Measurements from ENCODE around the gene ZBTB45.

ZBTB45 gene

DNA sequence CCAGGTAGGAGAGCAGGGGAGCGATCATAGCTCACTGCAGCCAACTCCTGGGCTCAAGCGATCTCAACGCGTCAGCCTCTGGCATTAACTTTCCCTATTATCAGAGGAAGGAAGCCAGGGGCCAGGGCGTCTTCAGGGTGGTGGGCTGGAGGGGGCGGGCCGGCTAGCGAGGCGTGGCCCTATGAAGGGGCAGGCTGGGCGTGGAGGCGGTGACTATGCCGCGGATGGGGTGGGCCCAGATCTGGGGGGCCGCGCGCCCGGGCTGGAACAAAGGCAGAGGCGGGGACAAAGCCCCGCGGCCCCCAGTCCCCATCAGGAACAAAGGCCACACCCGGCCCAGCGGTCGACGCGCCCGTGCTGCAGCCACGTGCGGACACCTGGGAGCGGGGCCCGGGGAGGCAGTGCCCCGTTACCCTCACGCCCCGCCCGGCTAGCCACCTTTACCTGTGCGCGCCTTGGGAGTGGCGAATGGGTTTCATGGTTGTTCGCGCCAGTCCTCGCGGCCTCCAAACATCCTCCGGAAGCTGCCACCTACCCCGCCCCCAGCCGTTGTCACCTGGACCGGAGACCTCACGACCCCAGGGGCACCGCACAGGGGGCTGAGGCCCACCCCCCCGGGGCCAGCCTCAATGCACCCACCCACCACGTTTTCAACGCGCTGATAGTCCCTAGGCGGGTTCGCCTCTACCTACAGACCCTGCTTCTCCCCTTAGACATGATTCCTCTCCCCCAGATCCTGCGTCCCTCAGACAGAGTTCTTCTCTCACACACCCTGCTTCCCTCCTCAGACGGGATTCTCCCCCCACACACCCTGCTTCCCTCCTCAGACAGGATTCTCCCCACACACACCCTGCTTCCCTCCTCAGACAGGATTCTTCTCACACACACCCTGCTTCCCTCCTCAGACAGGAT, 18.9 kb upstream of the ZBTB45 start:
- peak; percentile 44 for DNase-seq

- no peak for DNase-seq
These were observed 17.5 kb upstream of the ZBTB45 start for GRCh38 chr19:58536852-58537798.

DNA sequence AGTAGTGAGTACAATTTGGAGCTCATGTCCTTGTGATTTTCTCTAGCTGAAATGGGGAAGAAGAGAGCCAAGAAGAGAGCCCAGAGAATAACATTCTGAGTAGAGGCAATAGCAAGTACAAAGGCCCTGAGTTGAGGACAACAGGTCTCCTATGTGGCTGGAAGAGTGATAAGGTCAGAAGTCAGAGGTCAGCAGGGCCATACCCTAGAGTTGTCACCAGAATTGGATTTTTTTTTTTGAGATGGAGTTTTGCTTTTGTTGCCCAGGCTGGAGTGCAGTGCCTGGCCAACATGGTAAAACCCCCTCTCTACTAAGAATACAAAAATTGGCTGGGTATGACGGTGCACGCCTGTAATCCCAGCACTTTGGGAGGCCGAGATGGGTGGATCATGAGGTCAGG, 16.2 kb upstream of the ZBTB45 start:
- no peak for DNase-seq

DNA sequence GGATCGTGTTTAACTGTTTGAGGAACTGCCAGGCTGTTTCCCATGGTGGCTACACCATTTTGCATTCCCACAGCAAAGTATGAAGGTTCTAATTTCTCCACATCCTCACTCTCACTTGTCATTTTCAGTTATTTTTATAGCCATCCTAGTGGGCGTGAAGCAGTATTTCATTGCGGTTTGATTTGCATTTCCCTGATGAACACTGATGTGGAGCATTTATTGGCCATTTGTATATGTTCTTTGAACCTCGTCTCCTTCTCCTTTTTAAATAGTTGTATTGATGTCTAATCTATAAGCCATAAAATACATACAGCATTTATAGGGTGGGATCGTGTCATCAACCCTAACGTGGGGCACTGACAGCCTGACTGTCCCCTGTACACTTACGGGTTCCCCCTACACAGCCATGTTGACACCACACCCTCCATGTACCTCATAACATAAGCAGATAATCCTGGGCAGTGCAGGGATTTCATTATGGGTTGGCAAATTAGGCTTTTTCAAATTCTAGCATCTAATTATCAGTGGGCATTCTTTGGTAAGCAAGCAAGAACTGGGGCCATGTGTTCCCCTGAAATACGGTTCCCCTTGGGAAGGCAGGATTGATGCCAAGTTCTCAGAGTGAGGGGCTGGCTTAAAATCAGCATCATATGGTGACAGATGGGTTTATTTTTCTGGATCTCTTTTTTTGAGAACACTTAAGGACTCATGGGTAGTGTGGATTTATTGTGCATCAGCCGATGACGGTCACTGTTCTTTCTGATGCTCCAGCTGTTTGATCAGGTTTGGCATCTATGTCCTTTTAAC, 11.6 kb upstream of the ZBTB45 start:
- no peak for DNase-seq

GRCh38 chr19:58529405-58529804, 9.8 kb upstream of the ZBTB45 start:
- DNase-seq, result no peak

GRCh38 chr19:58522709-58523108, 3.1 kb upstream of the ZBTB45 start:
- no peak for DNase-seq

- DNase-seq, result no peak
These were observed 2.0 kb upstream of the ZBTB45 start for GRCh38 chr19:58521651-58522050.

DNA sequence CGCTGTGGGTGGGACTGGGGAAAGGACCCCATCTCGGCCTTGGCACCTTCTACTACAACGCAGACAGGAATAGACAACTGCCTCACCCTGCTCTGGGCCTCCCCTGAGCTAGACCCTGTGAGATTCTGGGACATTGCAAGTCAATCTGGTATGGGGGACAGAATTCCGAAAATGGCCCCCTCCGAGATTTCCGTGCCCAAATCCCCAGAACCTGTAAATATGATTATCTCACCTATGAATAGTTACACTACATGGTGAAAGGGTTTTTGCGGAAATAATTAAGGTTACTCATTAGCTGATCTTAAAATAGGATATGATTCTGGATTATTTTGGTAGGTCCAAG, 618 bp upstream of the ZBTB45 start:
- no peak for DNase-seq

GRCh38 chr19:58519087-58519354, 589 bp downstream of the ZBTB45 start:
- peak; percentile 78 for DNase-seq

GRCh38 chr19:58518256-58519086, 1.1 kb downstream of the ZBTB45 start:
- peak; percentile 78 for DNase-seq

- DNase-seq, result no peak
These were observed 2.4 kb downstream of the ZBTB45 start for GRCh38 chr19:58516964-58517833.

DNA sequence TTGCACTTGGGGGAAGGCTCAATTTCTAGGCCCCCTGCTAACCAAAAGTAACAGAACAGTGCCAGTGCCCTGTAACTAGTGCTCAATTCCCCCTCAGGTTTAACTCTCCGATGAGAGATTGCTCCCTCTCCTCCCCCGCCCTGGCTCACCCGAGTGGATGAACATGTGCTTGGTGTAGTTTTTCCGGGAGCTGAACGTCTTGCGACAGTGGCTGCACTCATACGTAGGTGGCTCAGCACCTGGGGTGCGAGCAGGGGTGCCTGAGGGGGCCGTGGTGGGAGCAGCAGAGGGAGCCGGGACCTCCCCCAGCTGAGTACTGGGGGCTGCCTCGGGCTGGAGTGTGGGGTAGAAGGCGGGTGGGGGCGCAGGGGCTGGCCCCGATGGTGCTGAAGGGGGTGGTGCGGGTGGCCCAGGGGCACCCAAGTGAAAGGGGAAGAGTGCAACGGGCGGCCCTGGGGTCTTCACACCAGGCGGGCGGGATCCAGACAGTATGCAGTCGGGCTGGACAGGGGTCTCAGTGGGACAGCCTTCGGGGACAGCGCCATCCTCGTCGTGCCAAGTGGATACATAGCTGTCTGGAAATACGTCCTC, 3.3 kb downstream of the ZBTB45 start:
- DNase-seq, result no peak

DNA sequence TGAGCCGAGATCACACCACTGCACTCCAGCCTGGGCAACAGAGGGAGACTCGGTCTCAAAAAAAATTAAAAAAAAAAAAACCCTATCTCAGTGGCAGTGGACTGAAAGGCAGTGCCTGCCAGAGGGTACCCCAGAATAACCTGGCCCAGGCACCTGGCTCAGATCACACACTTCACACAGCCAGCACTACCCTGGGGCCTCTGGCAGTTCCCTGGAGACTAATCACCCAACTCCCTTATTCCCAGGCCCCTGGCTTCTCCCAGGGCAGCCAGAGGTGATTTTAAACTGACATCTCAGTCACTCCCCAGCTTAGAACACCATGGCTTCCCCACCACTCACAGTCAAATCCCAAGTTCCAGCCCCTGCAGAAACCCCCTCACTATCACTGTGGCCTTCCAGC, 4.4 kb downstream of the ZBTB45 start:
- no peak for DNase-seq

GRCh38 chr19:58514564-58515022, 5.0 kb downstream of the ZBTB45 start:
- DNase-seq, result no peak

DNA sequence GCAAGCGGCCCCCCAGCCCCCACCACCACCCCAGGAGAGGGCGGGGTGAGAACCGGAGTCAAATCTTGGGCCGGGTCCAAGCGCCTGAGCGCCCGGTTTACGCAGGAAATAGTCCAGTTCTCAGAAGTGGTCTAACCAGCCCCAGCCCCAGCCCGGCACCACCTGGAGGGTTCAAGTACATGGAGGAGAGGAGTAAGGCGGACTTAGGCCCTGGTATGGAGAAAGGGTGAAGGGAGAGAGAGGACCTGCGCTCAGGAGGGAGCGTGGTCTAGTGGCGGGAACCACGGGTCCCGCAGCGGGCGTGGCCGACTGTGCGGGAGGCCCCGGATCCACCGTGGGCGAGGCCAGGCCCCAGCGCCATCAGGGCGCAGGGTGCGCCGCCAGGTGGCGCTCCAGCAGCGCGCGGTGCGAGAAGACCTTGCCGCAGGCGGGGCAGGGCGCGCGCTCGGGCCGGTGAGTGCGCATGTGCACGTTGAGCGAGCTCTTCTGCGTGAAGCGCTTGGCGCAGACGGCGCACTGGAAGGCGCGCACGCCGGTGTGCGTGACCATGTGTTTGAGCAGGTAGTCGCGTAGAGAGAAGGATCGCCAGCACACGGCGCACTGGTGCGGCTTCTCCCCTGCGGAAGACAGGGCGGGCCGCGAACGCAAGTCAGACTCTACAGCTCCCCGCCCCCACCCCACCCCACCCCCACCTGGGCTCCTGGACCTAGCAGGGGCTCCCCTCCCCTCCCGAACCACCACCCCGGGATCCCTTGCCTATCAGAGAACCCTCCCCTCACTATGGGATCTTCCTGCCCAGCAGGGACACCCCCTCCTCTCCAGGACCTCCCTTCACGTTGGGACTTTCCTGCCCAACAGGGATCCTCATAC, 5.7 kb downstream of the ZBTB45 start:
- peak; percentile 94 for DNase-seq

DNA sequence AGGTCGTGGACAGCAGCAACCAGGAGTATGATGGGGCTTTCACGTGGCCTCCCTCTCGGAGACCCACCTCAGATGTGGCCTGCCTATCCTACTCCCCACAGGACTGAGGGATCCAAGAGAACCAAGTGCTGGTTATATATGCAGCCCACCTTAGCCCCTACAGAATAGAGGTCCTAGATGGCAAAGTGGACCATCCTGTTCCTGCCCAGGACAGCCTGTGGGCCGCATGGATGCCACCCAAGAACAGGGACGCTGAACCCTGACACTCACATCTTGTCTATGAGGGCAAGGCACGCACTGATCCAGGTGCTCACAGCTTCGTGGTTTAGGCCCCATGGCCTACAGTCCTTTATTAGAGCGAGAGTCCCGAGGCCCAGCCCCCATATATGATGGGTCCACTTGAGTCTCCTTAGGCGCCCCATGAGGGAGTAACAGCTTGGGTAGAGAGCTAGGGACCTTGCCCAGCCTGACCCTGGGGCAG, 6.4 kb downstream of the ZBTB45 start:
- no peak for DNase-seq

GRCh38 chr19:58511353-58512208, 8.0 kb downstream of the ZBTB45 start, which contains the start of gene SLC27A5:
Gene SLC27A5 (minus strand): TSS chr19:58511992. CDS start chr19:58511955, 37 bp downstream.
- DNase-seq, result no peak

- no peak for DNase-seq
These were observed 9.3 kb downstream of the ZBTB45 start for GRCh38 chr19:58510084-58510862.

All from hematopoietic multipotent progenitor cell treated with erythropoietin and hydrocortisone succinate and interleukin-3 and kit ligand, for 8 days (in vitro differentiated cells).